ENCODE data around the gene PCED1A. TPM values are rescaled to one million over a fixed set of nuclear protein-coding genes. Genes with fewer than 3 reads are reported as not detected.
A peak's percentile ranks its signal among the peaks of the same experiment; 100 is the strongest.

PCED1A gene
- total and polyA plus RNA-seq, 2 experiments from 2014 or later = 45.5 to 78.0 TPM

DNA sequence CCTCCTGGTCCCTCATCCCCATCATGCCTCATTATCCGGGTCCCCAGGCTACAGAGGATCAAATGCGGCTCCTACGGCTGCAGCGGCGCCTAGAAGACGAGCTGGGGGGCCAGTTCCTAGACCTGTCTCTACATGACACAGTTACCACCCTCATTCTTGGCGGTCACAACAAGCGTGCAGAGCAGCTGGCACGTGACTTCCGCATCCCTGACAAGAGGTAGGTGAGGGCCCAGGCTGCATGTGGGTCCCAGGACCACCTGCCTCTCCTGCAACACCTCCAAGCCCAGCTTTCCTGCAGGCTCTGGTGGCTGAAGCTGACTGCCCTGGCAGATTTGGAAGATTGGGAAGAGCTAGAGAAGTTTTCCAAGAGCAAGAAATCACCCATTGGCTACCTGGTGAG is 24.6 kb upstream of the PCED1A start:
- no peak for TF ChIP-seq CTCF (IDR thresholded peaks at IDR 0.05; ENCODE audit: low read depth, low read length)

DNA sequence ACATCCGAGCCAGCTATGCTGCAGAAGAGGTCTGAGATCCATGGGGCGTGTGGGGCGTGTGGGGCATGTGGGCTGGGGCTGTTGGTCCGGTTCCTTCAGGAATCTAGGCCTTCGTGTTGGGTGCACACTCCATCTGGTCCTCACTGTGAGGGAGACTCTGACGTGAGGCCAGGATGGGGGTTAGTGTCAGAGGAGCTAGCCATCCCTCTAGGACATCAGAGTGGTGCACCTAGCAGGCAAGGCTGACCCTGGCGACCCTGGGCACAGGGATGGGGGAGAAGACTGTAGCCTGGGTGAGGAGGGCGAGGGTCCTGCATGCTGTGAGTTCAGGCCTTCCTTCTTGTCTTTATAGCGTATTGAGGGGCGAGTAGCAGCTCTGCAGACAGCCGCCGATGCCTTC is 24.2 kb upstream of the PCED1A start:
- Histone ChIP-seq H3K9me3 (ENCODE audit: low read depth) (no peaks in the 10 kb centered on the region), H3K27me3 (no peaks in the 10 kb centered on the region), H3K4me3 (no peak overlapping the region), H3K27ac (no peak overlapping the region), H3K36me3 (no peaks in the 10 kb centered on the region), H3K4me1 (ENCODE audit: low read depth) (no peaks in the 10 kb centered on the region)
- TF ChIP-seq CTCF (IDR thresholded peaks at IDR 0.05; ENCODE audit: low read depth, low read length) = no peak
- no peak for DNase-seq (ENCODE audit: low read depth in 1 of 2, low spot score in 1 of 2)

More for the DNA sequence above, 24.6 kb upstream of the PCED1A start:
- no peaks in the 10 kb centered on the region for H3K27me3 ChIP-seq
- no peak overlapping the region for H3K4me3 ChIP-seq
- no peak for DNase-seq (ENCODE audit: low read depth in 1 of 2, low spot score in 1 of 2)
- H3K9me3 ChIP-seq (ENCODE audit: low read depth) = no peaks in the 10 kb centered on the region
- no peaks in the 10 kb centered on the region for H3K36me3 ChIP-seq
- H3K27ac ChIP-seq = no peak overlapping the region
- H3K4me1 ChIP-seq (ENCODE audit: low read depth) = no peaks in the 10 kb centered on the region

DNA sequence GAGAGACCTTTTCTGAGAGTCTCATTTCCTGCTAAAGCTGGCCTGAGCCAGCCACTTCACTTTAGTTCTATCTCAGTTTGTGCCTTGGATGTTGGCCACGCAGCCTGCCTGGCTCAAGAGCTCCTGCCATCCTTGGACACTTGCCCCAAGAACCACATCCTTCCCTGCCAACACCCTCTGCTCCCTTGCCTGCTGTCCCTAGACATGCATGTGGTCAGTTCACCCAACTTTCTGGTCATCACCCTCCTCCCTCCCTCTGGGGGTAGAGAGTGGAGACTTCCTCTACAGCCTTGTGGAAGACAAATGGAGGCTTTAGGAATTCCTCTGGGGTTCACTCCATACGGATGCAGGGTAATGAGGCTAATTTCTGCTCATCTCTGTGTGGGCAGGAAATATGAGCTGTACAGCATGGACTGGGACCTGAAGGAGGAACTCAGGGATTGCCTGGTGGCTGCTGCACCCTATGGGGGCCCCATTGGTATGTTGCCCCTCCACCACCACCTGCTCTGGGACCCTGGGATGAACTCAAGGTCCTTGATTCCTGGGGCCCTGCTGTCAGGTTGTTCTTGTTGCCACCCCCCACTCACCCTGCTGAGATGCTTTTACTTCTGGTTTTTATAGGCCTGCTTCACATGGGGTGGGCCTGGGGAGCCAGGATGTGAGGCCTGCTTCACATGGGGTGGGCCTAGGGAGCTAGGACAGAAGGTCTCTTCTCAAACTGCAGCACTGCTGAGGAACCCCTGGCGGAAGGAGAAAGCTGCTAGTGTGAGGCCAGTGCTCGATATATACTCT is 19.1 kb upstream of the PCED1A start:
- peak in 1 of 2 donors; percentile 67 for DNase-seq (ENCODE audit: low read depth in 1 of 2, low spot score in 1 of 2)
- H3K27ac ChIP-seq = no peak overlapping the region
- no peak for TF ChIP-seq CTCF (IDR thresholded peaks at IDR 0.05; ENCODE audit: low read depth, low read length)
- H3K4me3 ChIP-seq = no peak overlapping the region
- no peaks in the 10 kb centered on the region for H3K4me1 ChIP-seq (ENCODE audit: low read depth)
- no peaks in the 10 kb centered on the region for H3K27me3 ChIP-seq
- no peaks in the 10 kb centered on the region for H3K36me3 ChIP-seq
- no peaks in the 10 kb centered on the region for H3K9me3 ChIP-seq (ENCODE audit: low read depth)

- no peak overlapping the region for H3K4me3 ChIP-seq
- no peak for TF ChIP-seq CTCF (IDR thresholded peaks at IDR 0.05; ENCODE audit: low read depth, low read length)
- no peaks in the 10 kb centered on the region for H3K36me3 ChIP-seq
- no peaks in the 10 kb centered on the region for H3K27me3 ChIP-seq
- no peaks in the 10 kb centered on the region for H3K4me1 ChIP-seq (ENCODE audit: low read depth)
- no peaks in the 10 kb centered on the region for H3K9me3 ChIP-seq (ENCODE audit: low read depth)
- DNase-seq (ENCODE audit: low read depth in 1 of 2, low spot score in 1 of 2) = no peak
- H3K27ac ChIP-seq = no peak overlapping the region
These were observed 18.1 kb upstream of the PCED1A start for GRCh38 chr20:2858591-2858990.

DNA sequence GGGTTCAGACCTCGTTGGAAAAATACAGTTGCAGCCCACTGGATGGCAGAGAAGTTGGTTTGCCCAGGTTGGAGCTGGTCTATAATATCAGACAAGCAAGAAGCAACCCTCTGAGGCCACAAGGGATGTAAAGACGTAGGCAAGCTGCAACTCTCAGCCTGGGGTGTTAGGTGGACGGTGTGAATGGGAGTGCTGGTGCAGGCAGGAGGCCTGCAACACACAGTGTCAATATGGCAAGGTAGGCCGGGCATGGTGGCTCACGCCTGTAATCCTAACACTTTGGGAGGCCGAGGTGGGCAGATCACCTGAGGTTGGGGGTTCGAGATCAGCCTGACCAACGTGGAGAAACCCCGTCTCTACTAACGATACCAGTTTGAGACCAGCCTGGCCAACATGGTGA is 10.6 kb upstream of the PCED1A start:
- Histone ChIP-seq H3K36me3 (no peaks in the 10 kb centered on the region), H3K4me1 (ENCODE audit: low read depth) (no peaks in the 10 kb centered on the region), H3K27ac (no peak overlapping the region), H3K4me3 (no peak overlapping the region), H3K27me3 (no peaks in the 10 kb centered on the region), H3K9me3 (ENCODE audit: low read depth) (no peaks in the 10 kb centered on the region)
- DNase-seq (ENCODE audit: low read depth in 1 of 2, low spot score in 1 of 2) = no peak
- no peak for TF ChIP-seq CTCF (IDR thresholded peaks at IDR 0.05; ENCODE audit: low read depth, low read length)
